HepG2 (cell line): ENCODE data around the gene ZNRF3. TPM values are rescaled to one million over a fixed set of nuclear protein-coding genes. Genes with fewer than 3 reads are reported as not detected.
A peak's percentile ranks its signal among the peaks of the same experiment; 100 is the strongest.

Experiments used
- ATF7-NPFF ChIP-seq: sonication (generic); formaldehyde crosslinking; IDR thresholded peaks from 2 replicates; pipeline ENCODE4 v1.8.1; 2023; ENCODE audit warnings: mild to moderate bottlenecking, low read depth, missing genetic modification reagents, moderate library complexity
- CEBPB ChIP-seq: IDR thresholded peaks from 2 replicates; pipeline ENCODE4 v1.6.1; 2011; ENCODE audit warnings: low read depth, low read length, improper control_type of control experiment, borderline replicate concordance
- FLYWCH1 ChIP-seq: sonication (generic); formaldehyde crosslinking; IDR thresholded peaks from 2 replicates; pipeline ENCODE4 v1.8.1; 2023; ENCODE audit warnings: mild to moderate bottlenecking, missing genetic modification reagents
- GZF1 ChIP-seq: sonication (generic); formaldehyde crosslinking; IDR thresholded peaks from 2 replicates; pipeline ENCODE4 v1.5.1; 2020; ENCODE audit warnings: mild to moderate bottlenecking, missing genetic modification reagents
- HDAC6 ChIP-seq: fragments of 200-600 bp; sonication (generic); IDR thresholded peaks from 2 replicates; pipeline ENCODE4 v1.7.0; 2017; ENCODE audit warnings: mild to moderate bottlenecking, antibody characterized with exemption, low read length, low read depth
- JDP2 ChIP-seq: sonication (generic); formaldehyde crosslinking; IDR thresholded peaks from 2 replicates; pipeline ENCODE4 v1.8.1; 2022; ENCODE audit warnings: missing genetic modification reagents, borderline replicate concordance
- MIER3 ChIP-seq: IDR thresholded peaks from 2 replicates; pipeline ENCODE4 v1.6.1; 2016; ENCODE audit warnings: missing compliant biosample characterization, borderline replicate concordance
- NCOA5 ChIP-seq: sonication (generic); formaldehyde crosslinking; IDR thresholded peaks from 2 replicates; pipeline ENCODE4 v1.4.0; 2020; ENCODE audit warnings: missing genetic modification reagents
- RBAK ChIP-seq: sonication (generic); formaldehyde crosslinking; IDR thresholded peaks from 2 replicates; pipeline ENCODE4 v1.5.1; 2020; ENCODE audit warnings: mild to moderate bottlenecking, missing genetic modification reagents
- SMC3 ChIP-seq: IDR thresholded peaks from 2 replicates; pipeline ENCODE4 v1.6.1; 2011; ENCODE audit warnings: low read length, improper control_type of control experiment
- SNAPC2 ChIP-seq: sonication (generic); formaldehyde crosslinking; IDR thresholded peaks from 2 replicates; pipeline ENCODE4 v1.8.1; 2022; ENCODE audit warnings: mild to moderate bottlenecking, missing genetic modification reagents
- ZNF207 ChIP-seq: fragments of 450-650 bp; IDR thresholded peaks from 2 replicates; pipeline ENCODE4 v1.6.1; 2016; ENCODE audit warnings: antibody characterized with exemption, borderline replicate concordance
- ZNF430 ChIP-seq: sonication (generic); formaldehyde crosslinking; IDR thresholded peaks from 2 replicates; pipeline ENCODE4 v1.9.0; 2021; ENCODE audit warnings: mild to moderate bottlenecking, missing genetic modification reagents
- ZNF431 ChIP-seq: sonication (generic); formaldehyde crosslinking; IDR thresholded peaks from 2 replicates; pipeline ENCODE4 v1.9.0; 2022; ENCODE audit warnings: missing genetic modification reagents, low read depth, mild to moderate bottlenecking, borderline replicate concordance
- ZNF549 ChIP-seq: sonication (generic); formaldehyde crosslinking; IDR thresholded peaks from 2 replicates; pipeline ENCODE4 v1.5.0; 2020; ENCODE audit warnings: missing genetic modification reagents
- ZNF781 ChIP-seq: sonication (generic); formaldehyde crosslinking; IDR thresholded peaks from 2 replicates; pipeline ENCODE4 v1.5.1; 2020; ENCODE audit warnings: borderline replicate concordance, mild to moderate bottlenecking, missing genetic modification reagents; ENCODE audit errors: not compliant biosample characterization
- ZSCAN25 ChIP-seq: sonication (generic); formaldehyde crosslinking; IDR thresholded peaks from 2 replicates; pipeline ENCODE4 v1.8.0; 2022; ENCODE audit warnings: mild to moderate bottlenecking, missing genetic modification reagents
- polyA plus RNA-seq, 8 experiments: library from polyadenylated mRNA; depleted of rRNA in 3 of 8; stranded (reverse) in 7 of 8; unstranded in 1 of 8; fragments of >200 nt; fragmentation: Illumina TruSeq in 4 of 8; extraction: Trizol in 4 of 8; gene quantifications; 2 replicates each; pipeline versions ENCODE4 v1.2.1 to v1.2.3, GENCODE V29; 2011 to 2016; ENCODE audit warnings: low read depth in 4 of 8, missing spikeins in 1 of 8, mixed read lengths in 1 of 8; ENCODE audit not compliant: insufficient read depth in 1 of 8
- total RNA-seq, 5 experiments: library from RNA; depleted of rRNA; stranded (reverse); fragments of >200 nt; fragmentation: Illumina TruSeq; extraction: Trizol; gene quantifications; 2 replicates each; pipeline ENCODE4 v1.2.3, GENCODE V29; 2016; ENCODE audit warnings: low read depth in 1 of 5
- TF ChIP-seq, protein P1 (sequence below): sonication (generic); formaldehyde crosslinking; IDR thresholded peaks from 2 replicates; pipeline ENCODE4 v1.4.0; 2020; ENCODE audit warnings: missing genetic modification reagents
- TF ChIP-seq, protein P2 (sequence below): sonication (generic); formaldehyde crosslinking; IDR thresholded peaks from 2 replicates; pipeline ENCODE4 v1.4.0; 2020; ENCODE audit warnings: mild to moderate bottlenecking, missing genetic modification reagents
- TF ChIP-seq, protein P3 (sequence below): sonication (generic); formaldehyde crosslinking; IDR thresholded peaks from 2 replicates; pipeline ENCODE4 v1.4.0; 2020; ENCODE audit warnings: mild to moderate bottlenecking, missing genetic modification reagents
- TF ChIP-seq, protein P4 (sequence below): sonication (generic); formaldehyde crosslinking; IDR thresholded peaks from 2 replicates; pipeline ENCODE4 v1.8.1; 2023; ENCODE audit warnings: mild to moderate bottlenecking, missing genetic modification reagents
- TF ChIP-seq, protein P5 (sequence below): IDR thresholded peaks from 2 replicates; pipeline ENCODE4 v1.6.1; 2012; ENCODE audit warnings: inconsistent platforms
- TF ChIP-seq, protein P6 (sequence below): sonication (generic); formaldehyde crosslinking; IDR thresholded peaks from 2 replicates; pipeline ENCODE4 v1.5.0; 2020; ENCODE audit warnings: mild to moderate bottlenecking, low read depth, missing genetic modification reagents, borderline replicate concordance

ZNRF3 gene
- total and polyA plus RNA-seq, 2 of the 13 experiments (the other 11 are each of a cell fraction or from before 2014, with no cell fraction given) = 20.3 to 36.7 TPM

DNA sequence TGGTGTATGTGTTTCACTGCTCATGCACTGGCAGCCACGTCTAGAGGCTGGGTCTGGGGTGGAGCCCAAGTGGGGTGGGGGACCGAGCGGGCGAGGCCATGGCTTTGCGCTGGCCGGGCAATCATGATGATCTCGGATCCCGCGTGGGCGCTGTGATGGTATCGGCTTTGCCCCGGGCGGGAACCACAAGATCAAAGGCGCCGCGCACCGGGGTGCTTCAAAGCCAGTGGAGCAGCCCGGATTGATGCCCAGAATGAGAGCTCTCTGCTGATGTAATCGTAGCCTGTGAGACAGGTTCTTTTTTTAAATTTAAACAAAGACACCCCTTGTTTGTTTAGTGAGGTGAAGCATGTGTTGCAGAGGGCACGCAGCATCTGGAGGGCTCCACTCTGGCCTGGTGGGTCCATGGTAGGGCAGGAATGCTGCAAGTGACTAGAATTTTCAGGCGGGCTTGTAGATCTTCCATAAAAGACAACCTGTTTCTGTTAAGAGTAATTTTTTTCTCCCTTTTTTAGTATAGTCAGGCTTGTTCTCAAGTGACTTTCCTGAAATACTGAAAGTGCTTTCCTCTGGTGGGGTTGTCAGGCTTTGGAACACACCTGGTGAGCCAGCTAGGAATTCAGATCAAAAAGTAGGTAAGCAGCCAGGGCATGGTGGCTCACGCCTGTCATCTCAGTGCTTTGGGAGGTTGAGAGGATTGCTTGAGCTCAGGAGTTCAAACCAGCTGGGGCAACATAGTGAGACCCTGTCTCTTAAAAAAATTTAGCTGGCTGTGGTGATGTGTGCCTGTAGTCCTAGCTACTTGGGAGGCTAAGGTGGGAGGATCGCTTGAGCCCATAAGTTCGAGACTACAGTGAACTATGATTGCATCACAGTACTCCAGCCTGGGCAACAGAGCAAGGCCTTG, 40.7 kb downstream of the ZNRF3 start (continued):
- TF ChIP-seq, protein P1, sequence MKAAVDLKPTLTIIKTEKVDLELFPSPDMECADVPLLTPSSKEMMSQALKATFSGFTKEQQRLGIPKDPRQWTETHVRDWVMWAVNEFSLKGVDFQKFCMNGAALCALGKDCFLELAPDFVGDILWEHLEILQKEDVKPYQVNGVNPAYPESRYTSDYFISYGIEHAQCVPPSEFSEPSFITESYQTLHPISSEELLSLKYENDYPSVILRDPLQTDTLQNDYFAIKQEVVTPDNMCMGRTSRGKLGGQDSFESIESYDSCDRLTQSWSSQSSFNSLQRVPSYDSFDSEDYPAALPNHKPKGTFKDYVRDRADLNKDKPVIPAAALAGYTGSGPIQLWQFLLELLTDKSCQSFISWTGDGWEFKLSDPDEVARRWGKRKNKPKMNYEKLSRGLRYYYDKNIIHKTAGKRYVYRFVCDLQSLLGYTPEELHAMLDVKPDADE (CRISPR knock-in tag) = no peak
- TF ChIP-seq HDAC6 (no peak), ATF7-NPFF (CRISPR knock-in tag) (peak; percentile 26; the same call in 1 of the 2 replicates), FLYWCH1 (CRISPR knock-in tag) (no peak), CEBPB (peak; percentile 63), ZNF430 (peak; percentile 21; the same call in 1 of the 2 replicates), ZNF431 (CRISPR knock-in tag) (peak; percentile 41; the same call in 1 of the 2 replicates), MIER3 (peak; percentile 77; the same call in 1 of the 2 replicates), GZF1 (CRISPR knock-in tag) (no peak), JDP2 (peak; percentile 58; the same call in 1 of the 2 replicates), ZNF207 (no peak), RBAK (CRISPR knock-in tag) (no peak), SNAPC2 (CRISPR knock-in tag) (no peak), NCOA5 (CRISPR knock-in tag) (no peak), ZNF549 (no peak), ZSCAN25 (peak; percentile 77; the same call in 1 of the 2 replicates), SMC3 (no peak; the same call in 1 of the 2 replicates), ZNF781 (CRISPR knock-in tag) (no peak)
- TF ChIP-seq, protein P2, sequence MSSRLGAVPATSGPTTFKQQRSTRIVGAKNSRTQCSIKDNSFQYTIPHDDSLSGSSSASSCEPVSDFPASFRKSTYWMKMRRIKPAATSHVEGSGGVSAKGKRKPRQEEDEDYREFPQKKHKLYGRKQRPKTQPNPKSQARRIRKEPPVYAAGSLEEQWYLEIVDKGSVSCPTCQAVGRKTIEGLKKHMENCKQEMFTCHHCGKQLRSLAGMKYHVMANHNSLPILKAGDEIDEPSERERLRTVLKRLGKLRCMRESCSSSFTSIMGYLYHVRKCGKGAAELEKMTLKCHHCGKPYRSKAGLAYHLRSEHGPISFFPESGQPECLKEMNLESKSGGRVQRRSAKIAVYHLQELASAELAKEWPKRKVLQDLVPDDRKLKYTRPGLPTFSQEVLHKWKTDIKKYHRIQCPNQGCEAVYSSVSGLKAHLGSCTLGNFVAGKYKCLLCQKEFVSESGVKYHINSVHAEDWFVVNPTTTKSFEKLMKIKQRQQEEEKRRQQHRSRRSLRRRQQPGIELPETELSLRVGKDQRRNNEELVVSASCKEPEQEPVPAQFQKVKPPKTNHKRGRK (CRISPR knock-in tag) = no peak
- TF ChIP-seq, protein P3, sequence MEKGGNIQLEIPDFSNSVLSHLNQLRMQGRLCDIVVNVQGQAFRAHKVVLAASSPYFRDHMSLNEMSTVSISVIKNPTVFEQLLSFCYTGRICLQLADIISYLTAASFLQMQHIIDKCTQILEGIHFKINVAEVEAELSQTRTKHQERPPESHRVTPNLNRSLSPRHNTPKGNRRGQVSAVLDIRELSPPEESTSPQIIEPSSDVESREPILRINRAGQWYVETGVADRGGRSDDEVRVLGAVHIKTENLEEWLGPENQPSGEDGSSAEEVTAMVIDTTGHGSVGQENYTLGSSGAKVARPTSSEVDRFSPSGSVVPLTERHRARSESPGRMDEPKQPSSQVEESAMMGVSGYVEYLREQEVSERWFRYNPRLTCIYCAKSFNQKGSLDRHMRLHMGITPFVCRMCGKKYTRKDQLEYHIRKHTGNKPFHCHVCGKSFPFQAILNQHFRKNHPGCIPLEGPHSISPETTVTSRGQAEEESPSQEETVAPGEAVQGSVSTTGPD (CRISPR knock-in tag) = 0 out of 2 replicates have a peak, but pooled peaks have one; percentile 39
- TF ChIP-seq, protein P4, sequence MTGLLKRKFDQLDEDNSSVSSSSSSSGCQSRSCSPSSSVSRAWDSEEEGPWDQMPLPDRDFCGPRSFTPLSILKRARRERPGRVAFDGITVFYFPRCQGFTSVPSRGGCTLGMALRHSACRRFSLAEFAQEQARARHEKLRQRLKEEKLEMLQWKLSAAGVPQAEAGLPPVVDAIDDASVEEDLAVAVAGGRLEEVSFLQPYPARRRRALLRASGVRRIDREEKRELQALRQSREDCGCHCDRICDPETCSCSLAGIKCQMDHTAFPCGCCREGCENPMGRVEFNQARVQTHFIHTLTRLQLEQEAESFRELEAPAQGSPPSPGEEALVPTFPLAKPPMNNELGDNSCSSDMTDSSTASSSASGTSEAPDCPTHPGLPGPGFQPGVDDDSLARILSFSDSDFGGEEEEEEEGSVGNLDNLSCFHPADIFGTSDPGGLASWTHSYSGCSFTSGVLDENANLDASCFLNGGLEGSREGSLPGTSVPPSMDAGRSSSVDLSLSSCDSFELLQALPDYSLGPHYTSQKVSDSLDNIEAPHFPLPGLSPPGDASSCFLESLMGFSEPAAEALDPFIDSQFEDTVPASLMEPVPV (CRISPR knock-in tag) = peak; percentile 47; the same call in 1 of the 2 replicates
- TF ChIP-seq, protein P5, sequence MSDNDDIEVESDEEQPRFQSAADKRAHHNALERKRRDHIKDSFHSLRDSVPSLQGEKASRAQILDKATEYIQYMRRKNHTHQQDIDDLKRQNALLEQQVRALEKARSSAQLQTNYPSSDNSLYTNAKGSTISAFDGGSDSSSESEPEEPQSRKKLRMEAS = peak; percentile 88
- TF ChIP-seq, protein P6, sequence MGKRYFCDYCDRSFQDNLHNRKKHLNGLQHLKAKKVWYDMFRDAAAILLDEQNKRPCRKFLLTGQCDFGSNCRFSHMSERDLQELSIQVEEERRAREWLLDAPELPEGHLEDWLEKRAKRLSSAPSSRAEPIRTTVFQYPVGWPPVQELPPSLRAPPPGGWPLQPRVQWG (CRISPR knock-in tag) = no peak
